Measurements from ENCODE around the gene IST1.

The IST1 gene

GRCh38 chr16:71969353-71969752, 74.0 kb downstream of the IST1 start:
- no peak for DNase-seq

GRCh38 chr16:71971571-71971970, 76.2 kb downstream of the IST1 start:
- DNase-seq, result no peak

GRCh38 chr16:71972356-71972755, 77.0 kb downstream of the IST1 start:
- DNase-seq, result no peak

- DNase-seq, result no peak
These were observed 77.7 kb downstream of the IST1 start for GRCh38 chr16:71973001-71973400.

GRCh38 chr16:71974068-71974818, 78.9 kb downstream of the IST1 start:
- no peak for DNase-seq
